ENCODE data around the gene TOMM5.
A peak's percentile ranks its signal among the peaks of the same experiment; 100 is the strongest.

TOMM5 gene

GRCh38 chr9:37592108-37592951 lies at the start of gene TOMM5:
Gene TOMM5 (minus strand): TSS chr9:37592597. CDS start chr9:37592532, 65 bp downstream.
- no peaks in the 10 kb centered on the region for H3K9me3 ChIP-seq (ENCODE audit: control insufficient read depth in 5 of 5, low read length in 5 of 5)
- H3K36me3 ChIP-seq (ENCODE audit: control insufficient read depth in 5 of 5, insufficient read depth in 5 of 5, low read length in 5 of 5) = peaks cover 12 to 16% (median 14%) of the 10 kb centered on the region in 5 donors
- peak within 1 kb of the TSS; percentile 81 for H3K27ac ChIP-seq (ENCODE audit: low read depth, low read length)
- peak within 1 kb of the TSS; percentile 74 to 99 (median 95) for H3K9ac ChIP-seq (ENCODE audit: low read length in 5 of 5)
- peak within 1 kb of the TSS; percentile 93 to 100 (median 95) for H3K4me3 ChIP-seq (ENCODE audit: low read depth in 1 of 5, low read length in 5 of 5)
- no peaks in the 10 kb centered on the region for H3K27me3 ChIP-seq (ENCODE audit: control insufficient read depth in 5 of 5, insufficient read depth in 4 of 5, low read length in 5 of 5)
- H3K4me1 ChIP-seq (ENCODE audit: control insufficient read depth in 5 of 5, insufficient read depth in 5 of 5, low read length in 5 of 5) = peaks cover 6 to 37% (median 31%) of the 10 kb centered on the region in 5 donors

GRCh38 chr9:37641331-37641730 lies 48.9 kb upstream of the TOMM5 start:
- Histone ChIP-seq H3K4me1 (ENCODE audit: control insufficient read depth in 5 of 5, insufficient read depth in 5 of 5, low read length in 5 of 5) (no peaks in the 10 kb centered on the region), H3K27me3 (ENCODE audit: control insufficient read depth in 5 of 5, insufficient read depth in 4 of 5, low read length in 5 of 5) (peaks cover 0 to 15% (median 5%) of the 10 kb centered on the region in 5 donors), H3K9ac (ENCODE audit: low read length in 5 of 5) (no peak overlapping the region), H3K9me3 (ENCODE audit: control insufficient read depth in 5 of 5, low read length in 5 of 5) (no peaks in the 10 kb centered on the region), H3K27ac (ENCODE audit: low read depth, low read length) (no peak overlapping the region), H3K4me3 (ENCODE audit: low read depth in 1 of 5, low read length in 5 of 5) (no peak overlapping the region), H3K36me3 (ENCODE audit: control insufficient read depth in 5 of 5, insufficient read depth in 5 of 5, low read length in 5 of 5) (no peaks in the 10 kb centered on the region)

GRCh38 chr9:37640246-37640645 lies 47.8 kb upstream of the TOMM5 start:
- Histone ChIP-seq H3K4me3 (ENCODE audit: low read depth in 1 of 5, low read length in 5 of 5) (no peak overlapping the region), H3K27me3 (ENCODE audit: control insufficient read depth in 5 of 5, insufficient read depth in 4 of 5, low read length in 5 of 5) (peaks cover 0 to 18% (median 5%) of the 10 kb centered on the region in 5 donors), H3K4me1 (ENCODE audit: control insufficient read depth in 5 of 5, insufficient read depth in 5 of 5, low read length in 5 of 5) (no peaks in the 10 kb centered on the region), H3K27ac (ENCODE audit: low read depth, low read length) (no peak overlapping the region), H3K9ac (ENCODE audit: low read length in 5 of 5) (no peak overlapping the region), H3K36me3 (ENCODE audit: control insufficient read depth in 5 of 5, insufficient read depth in 5 of 5, low read length in 5 of 5) (no peaks in the 10 kb centered on the region), H3K9me3 (ENCODE audit: control insufficient read depth in 5 of 5, low read length in 5 of 5) (no peaks in the 10 kb centered on the region)

- no peak overlapping the region for H3K4me3 ChIP-seq (ENCODE audit: low read depth in 1 of 5, low read length in 5 of 5)
- peaks cover 0 to 18% (median 5%) of the 10 kb centered on the region in 5 donors for H3K27me3 ChIP-seq (ENCODE audit: control insufficient read depth in 5 of 5, insufficient read depth in 4 of 5, low read length in 5 of 5)
- H3K27ac ChIP-seq (ENCODE audit: low read depth, low read length) = no peak overlapping the region
- H3K4me1 ChIP-seq (ENCODE audit: control insufficient read depth in 5 of 5, insufficient read depth in 5 of 5, low read length in 5 of 5) = no peaks in the 10 kb centered on the region
- H3K9ac ChIP-seq (ENCODE audit: low read length in 5 of 5) = no peak overlapping the region
- no peaks in the 10 kb centered on the region for H3K9me3 ChIP-seq (ENCODE audit: control insufficient read depth in 5 of 5, low read length in 5 of 5)
- no peaks in the 10 kb centered on the region for H3K36me3 ChIP-seq (ENCODE audit: control insufficient read depth in 5 of 5, insufficient read depth in 5 of 5, low read length in 5 of 5)
These were observed 47.4 kb upstream of the TOMM5 start for GRCh38 chr9:37639841-37640240.

GRCh38 chr9:37639109-37639762 lies 46.8 kb upstream of the TOMM5 start:
- Histone ChIP-seq H3K4me3 (ENCODE audit: low read depth in 1 of 5, low read length in 5 of 5) (no peak overlapping the region), H3K27ac (ENCODE audit: low read depth, low read length) (no peak overlapping the region), H3K9ac (ENCODE audit: low read length in 5 of 5) (no peak overlapping the region), H3K4me1 (ENCODE audit: control insufficient read depth in 5 of 5, insufficient read depth in 5 of 5, low read length in 5 of 5) (no peaks in the 10 kb centered on the region), H3K9me3 (ENCODE audit: control insufficient read depth in 5 of 5, low read length in 5 of 5) (no peaks in the 10 kb centered on the region), H3K36me3 (ENCODE audit: control insufficient read depth in 5 of 5, insufficient read depth in 5 of 5, low read length in 5 of 5) (no peaks in the 10 kb centered on the region), H3K27me3 (ENCODE audit: control insufficient read depth in 5 of 5, insufficient read depth in 4 of 5, low read length in 5 of 5) (peaks cover 0 to 17% (median 4%) of the 10 kb centered on the region in 5 donors)

GRCh38 chr9:37636511-37637448 lies 44.4 kb upstream of the TOMM5 start:
- H3K9ac ChIP-seq (ENCODE audit: low read length in 5 of 5) = no peak overlapping the region
- no peaks in the 10 kb centered on the region for H3K4me1 ChIP-seq (ENCODE audit: control insufficient read depth in 5 of 5, insufficient read depth in 5 of 5, low read length in 5 of 5)
- no peak overlapping the region for H3K27ac ChIP-seq (ENCODE audit: low read depth, low read length)
- no peaks in the 10 kb centered on the region for H3K9me3 ChIP-seq (ENCODE audit: control insufficient read depth in 5 of 5, low read length in 5 of 5)
- H3K4me3 ChIP-seq (ENCODE audit: low read depth in 1 of 5, low read length in 5 of 5) = no peak overlapping the region
- H3K27me3 ChIP-seq (ENCODE audit: control insufficient read depth in 5 of 5, insufficient read depth in 4 of 5, low read length in 5 of 5) = peaks cover 0 to 9% (median 0%) of the 10 kb centered on the region in 5 donors
- H3K36me3 ChIP-seq (ENCODE audit: control insufficient read depth in 5 of 5, insufficient read depth in 5 of 5, low read length in 5 of 5) = no peaks in the 10 kb centered on the region

GRCh38 chr9:37635808-37636207 lies 43.4 kb upstream of the TOMM5 start:
- Histone ChIP-seq H3K36me3 (ENCODE audit: control insufficient read depth in 5 of 5, insufficient read depth in 5 of 5, low read length in 5 of 5) (no peaks in the 10 kb centered on the region), H3K9me3 (ENCODE audit: control insufficient read depth in 5 of 5, low read length in 5 of 5) (no peaks in the 10 kb centered on the region), H3K27me3 (ENCODE audit: control insufficient read depth in 5 of 5, insufficient read depth in 4 of 5, low read length in 5 of 5) (peaks cover 0 to 4% (median 0%) of the 10 kb centered on the region in 5 donors), H3K4me1 (ENCODE audit: control insufficient read depth in 5 of 5, insufficient read depth in 5 of 5, low read length in 5 of 5) (no peaks in the 10 kb centered on the region), H3K27ac (ENCODE audit: low read depth, low read length) (no peak overlapping the region), H3K4me3 (ENCODE audit: low read depth in 1 of 5, low read length in 5 of 5) (no peak overlapping the region), H3K9ac (ENCODE audit: low read length in 5 of 5) (no peak overlapping the region)

- H3K36me3 ChIP-seq (ENCODE audit: control insufficient read depth in 5 of 5, insufficient read depth in 5 of 5, low read length in 5 of 5) = no peaks in the 10 kb centered on the region
- no peak overlapping the region for H3K9ac ChIP-seq (ENCODE audit: low read length in 5 of 5)
- H3K27ac ChIP-seq (ENCODE audit: low read depth, low read length) = no peak overlapping the region
- H3K4me3 ChIP-seq (ENCODE audit: low read depth in 1 of 5, low read length in 5 of 5) = no peak overlapping the region
- H3K9me3 ChIP-seq (ENCODE audit: control insufficient read depth in 5 of 5, low read length in 5 of 5) = no peaks in the 10 kb centered on the region
- peaks cover 0 to 9% (median 0%) of the 10 kb centered on the region in 5 donors for H3K4me1 ChIP-seq (ENCODE audit: control insufficient read depth in 5 of 5, insufficient read depth in 5 of 5, low read length in 5 of 5)
- peaks cover 0 to 4% (median 0%) of the 10 kb centered on the region in 5 donors for H3K27me3 ChIP-seq (ENCODE audit: control insufficient read depth in 5 of 5, insufficient read depth in 4 of 5, low read length in 5 of 5)
These were observed 40.1 kb upstream of the TOMM5 start for GRCh38 chr9:37632479-37632878.

GRCh38 chr9:37626708-37627292 lies 34.4 kb upstream of the TOMM5 start:
- no peak overlapping the region for H3K27ac ChIP-seq (ENCODE audit: low read depth, low read length)
- no peaks in the 10 kb centered on the region for H3K27me3 ChIP-seq (ENCODE audit: control insufficient read depth in 5 of 5, insufficient read depth in 4 of 5, low read length in 5 of 5)
- H3K9ac ChIP-seq (ENCODE audit: low read length in 5 of 5) = no peak overlapping the region
- H3K9me3 ChIP-seq (ENCODE audit: control insufficient read depth in 5 of 5, low read length in 5 of 5) = no peaks in the 10 kb centered on the region
- no peaks in the 10 kb centered on the region for H3K36me3 ChIP-seq (ENCODE audit: control insufficient read depth in 5 of 5, insufficient read depth in 5 of 5, low read length in 5 of 5)
- peaks cover 0 to 13% (median 0%) of the 10 kb centered on the region in 5 donors for H3K4me1 ChIP-seq (ENCODE audit: control insufficient read depth in 5 of 5, insufficient read depth in 5 of 5, low read length in 5 of 5)
- no peak overlapping the region for H3K4me3 ChIP-seq (ENCODE audit: low read depth in 1 of 5, low read length in 5 of 5)

All from subcutaneous abdominal adipose tissue (tissue), 5 donors.